Measurements from ENCODE around the gene OR52M1.

Gene OR52M1

DNA sequence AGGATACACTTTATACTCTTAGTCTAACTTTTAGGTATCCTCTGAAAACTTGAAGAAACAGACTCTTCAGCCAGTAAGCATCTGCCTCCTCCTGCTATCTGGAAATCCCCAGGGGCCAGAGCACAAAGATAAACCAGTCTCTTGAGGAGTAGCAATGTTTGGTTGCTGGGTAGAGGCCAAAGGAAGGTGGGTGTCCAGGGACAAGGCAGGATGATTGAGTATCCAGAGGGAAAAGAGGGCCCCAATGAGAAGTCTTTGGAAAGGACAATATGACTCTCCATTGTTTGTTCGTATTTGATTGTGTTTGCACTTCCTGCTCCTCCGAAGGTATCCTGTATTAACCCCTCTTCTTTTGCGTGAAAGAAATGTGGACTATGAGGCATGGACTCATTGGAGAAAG is 44.0 kb downstream of the OR52M1 start:
- no peak for DNase-seq
- H3K27ac ChIP-seq = no peak overlapping the region
- H3K27me3 ChIP-seq = no peaks in the 10 kb centered on the region
- H3K9me3 ChIP-seq = no peaks in the 10 kb centered on the region
- H3K4me1 ChIP-seq = no peaks in the 10 kb centered on the region
- no peak for TF ChIP-seq CTCF (IDR thresholded peaks at IDR 0.05)
- no peaks in the 10 kb centered on the region for H3K36me3 ChIP-seq
- intact Hi-C loops (cut with DNase I; ENCODE audit: low total_unique reads) = no loop called here
- no peak overlapping the region for H3K4me3 ChIP-seq

GRCh38 chr11:4593739-4594138 is 48.7 kb downstream of the OR52M1 start, which contains the start of gene OR52I1:
Gene OR52I1 (plus strand): TSS chr11:4594039. CDS start chr11:4594039, 0 bp downstream.
- intact Hi-C loops (cut with DNase I; ENCODE audit: low total_unique reads) = no loop called here
- TF ChIP-seq CTCF (IDR thresholded peaks at IDR 0.05) = no peak
- H3K36me3 ChIP-seq = peaks cover 8 to 20% (median 13%) of the 10 kb centered on the region in 3 donors
- no peak within 1 kb of the TSS for H3K4me3 ChIP-seq
- H3K9me3 ChIP-seq = no peaks in the 10 kb centered on the region
- no peak for DNase-seq
- no peaks in the 10 kb centered on the region for H3K4me1 ChIP-seq
- no peaks in the 10 kb centered on the region for H3K27me3 ChIP-seq
- no peak within 1 kb of the TSS for H3K27ac ChIP-seq
